Colon (tissue), 2 donors: ENCODE results near the gene PREPL.

ENCODE experiments used
- FAIRE-seq: peaks from 2 replicates; lab custom pipeline; 2012; peaks lifted over from hg19 to GRCh38; lab: Jason Lieb, UNC
- donor health status: control.
- donor health status: control.

The PREPL gene

GRCh38 chr2:44295633-44296359 is 65.5 kb downstream of the PREPL start:
- no peak for FAIRE-seq

GRCh38 chr2:44295113-44295512 is 66.2 kb downstream of the PREPL start:
- FAIRE-seq = no peak

GRCh38 chr2:44291281-44292248 is 69.7 kb downstream of the PREPL start:
- FAIRE-seq = no peak

- no peak for FAIRE-seq
Measured at GRCh38 chr2:44290261-44290660, 71.0 kb downstream of the PREPL start.

GRCh38 chr2:44286884-44287638 is 74.2 kb downstream of the PREPL start:
- no peak for FAIRE-seq

- no peak for FAIRE-seq
Measured at GRCh38 chr2:44286119-44286883, 75.0 kb downstream of the PREPL start.

GRCh38 chr2:44285174-44285573 is 76.1 kb downstream of the PREPL start:
- no peak for FAIRE-seq

- no peak for FAIRE-seq
Measured at GRCh38 chr2:44283116-44283666, 78.1 kb downstream of the PREPL start.

GRCh38 chr2:44280869-44281268 is 80.4 kb downstream of the PREPL start:
- FAIRE-seq = no peak

GRCh38 chr2:44277541-44277940 is 83.8 kb downstream of the PREPL start:
- FAIRE-seq = no peak

GRCh38 chr2:44275927-44276303 is 85.4 kb downstream of the PREPL start:
- FAIRE-seq = no peak

GRCh38 chr2:44273596-44273995 is 87.7 kb downstream of the PREPL start:
- FAIRE-seq = no peak

GRCh38 chr2:44273076-44273475 is 88.2 kb downstream of the PREPL start:
- FAIRE-seq = no peak

GRCh38 chr2:44271296-44271695 is 90.0 kb downstream of the PREPL start:
- no peak for FAIRE-seq

GRCh38 chr2:44269831-44270230 is 91.5 kb downstream of the PREPL start:
- FAIRE-seq = no peak

- FAIRE-seq = no peak
Measured at GRCh38 chr2:44267796-44268648, 93.3 kb downstream of the PREPL start.
